IPS-20b (cell line): ENCODE measurements around the gene DAB1.

ENCODE experiments used
- H3K27ac ChIP-seq: one replicate; pipeline ENCODE4 v1.5.1; 2013; ENCODE audit warnings: low read length
- H3K27me3 ChIP-seq: 2 replicates; pipeline ENCODE4 v1.6.1; 2013; ENCODE audit warnings: mild to moderate bottlenecking, low read length, inconsistent platforms; ENCODE audit not compliant: insufficient read depth
- H3K36me3 ChIP-seq: 2 replicates; pipeline ENCODE4 v1.6.1; 2013; ENCODE audit warnings: low read depth, mild to moderate bottlenecking, inconsistent platforms, low read length, moderate library complexity; ENCODE audit not compliant: insufficient read depth
- H3K4me1 ChIP-seq: 2 replicates; pipeline ENCODE4 v1.6.1; 2013; ENCODE audit warnings: mild to moderate bottlenecking, control low read depth, inconsistent platforms, low read length, moderate library complexity; ENCODE audit not compliant: insufficient read depth
- H3K4me3 ChIP-seq: 2 replicates; pipeline ENCODE4 v1.5.1; 2013; ENCODE audit warnings: mild to moderate bottlenecking, low read length, inconsistent platforms
- H3K9ac ChIP-seq: 2 replicates; pipeline ENCODE4 v1.6.1; 2013; ENCODE audit warnings: low read depth, mild to moderate bottlenecking, inconsistent platforms, low read length, moderate library complexity
- H3K9me3 ChIP-seq: 2 replicates; pipeline ENCODE4 v1.6.1; 2013; ENCODE audit warnings: mild to moderate bottlenecking, low read depth, low read length, inconsistent platforms; ENCODE audit not compliant: insufficient read depth

Gene DAB1

GRCh38 chr1:57269630-57270225 lies 154.1 kb downstream of the DAB1 start:
- no peak overlapping the region for H3K4me3 ChIP-seq
- H3K27me3 ChIP-seq, result no peaks in the 10 kb centered on the region
- no peak overlapping the region for H3K27ac ChIP-seq
- H3K9me3 ChIP-seq, result no peaks in the 10 kb centered on the region
- peaks cover 5% of the 10 kb centered on the region for H3K4me1 ChIP-seq
- no peaks in the 10 kb centered on the region for H3K36me3 ChIP-seq
- H3K9ac ChIP-seq, result no peak overlapping the region

DNA sequence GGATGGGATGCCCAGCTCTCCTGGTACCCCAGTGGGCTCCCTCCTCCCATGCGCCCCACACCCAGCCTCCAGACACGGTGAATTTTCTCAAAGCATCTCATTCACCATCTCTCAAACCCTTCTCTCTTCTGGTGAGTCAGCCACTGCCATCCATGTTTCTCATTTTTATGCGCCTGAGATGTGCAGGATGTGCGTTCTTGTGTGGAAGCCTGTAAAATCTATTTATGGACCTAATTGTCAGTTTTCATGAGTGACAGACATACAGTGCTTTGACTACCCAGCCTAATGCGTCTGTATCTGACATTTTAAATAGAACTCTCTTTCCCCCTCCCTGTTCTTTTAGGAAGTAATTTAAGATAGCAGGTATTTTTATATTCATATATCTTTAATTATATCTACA lies 158.8 kb downstream of the DAB1 start:
- no peak overlapping the region for H3K4me3 ChIP-seq
- no peaks in the 10 kb centered on the region for H3K9me3 ChIP-seq
- no peak overlapping the region for H3K9ac ChIP-seq
- H3K36me3 ChIP-seq, result no peaks in the 10 kb centered on the region
- H3K27me3 ChIP-seq, result no peaks in the 10 kb centered on the region
- H3K4me1 ChIP-seq, result peaks cover 7% of the 10 kb centered on the region
- no peak overlapping the region for H3K27ac ChIP-seq

GRCh38 chr1:57262472-57262871 lies 161.4 kb downstream of the DAB1 start:
- Histone ChIP-seq H3K36me3 (no peaks in the 10 kb centered on the region), H3K9ac (no peak overlapping the region), H3K27ac (no peak overlapping the region), H3K4me3 (no peak overlapping the region), H3K27me3 (no peaks in the 10 kb centered on the region), H3K9me3 (no peaks in the 10 kb centered on the region), H3K4me1 (peaks cover 3% of the 10 kb centered on the region; the same call in 1 of the 2 replicates)

DNA sequence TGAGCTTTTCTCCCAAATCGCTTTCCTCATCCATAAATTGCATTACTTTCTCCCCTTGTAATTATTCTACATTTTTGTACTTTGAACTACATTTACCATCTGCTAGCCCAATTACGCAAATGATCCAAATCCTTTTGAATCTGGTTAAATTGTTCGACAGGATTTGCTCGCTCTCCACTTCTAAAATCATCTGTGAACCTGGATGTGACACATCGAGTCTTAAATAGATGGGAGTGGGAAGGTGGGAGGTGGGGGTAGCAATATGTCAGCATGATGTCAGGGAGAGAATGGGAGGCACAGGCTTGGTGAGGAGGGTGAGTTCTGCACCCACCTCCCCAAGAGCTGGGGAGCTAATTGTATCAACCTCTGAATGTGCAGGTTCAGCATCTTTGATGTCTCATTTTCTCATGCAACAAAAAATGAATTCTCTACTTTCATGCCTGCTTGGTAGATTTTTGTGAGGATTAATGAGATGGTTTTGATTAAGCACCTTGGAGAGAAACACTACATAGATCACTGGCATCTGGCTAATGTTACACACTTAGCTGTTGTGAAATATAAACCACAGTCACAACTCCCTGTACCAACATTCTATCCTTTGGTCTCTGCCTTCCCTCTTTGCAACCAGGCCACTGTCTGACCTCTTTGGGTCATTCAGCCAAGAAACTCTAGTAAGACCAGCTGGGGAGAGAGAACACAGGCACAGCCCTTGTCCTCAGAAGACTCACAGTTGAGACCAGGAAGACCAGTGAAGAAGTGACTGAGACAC lies 165.1 kb downstream of the DAB1 start:
- H3K27ac ChIP-seq, result no peak overlapping the region
- peaks cover 3% of the 10 kb centered on the region; the same call in 1 of the 2 replicates for H3K4me1 ChIP-seq
- no peak overlapping the region for H3K9ac ChIP-seq
- no peaks in the 10 kb centered on the region for H3K36me3 ChIP-seq
- no peaks in the 10 kb centered on the region for H3K27me3 ChIP-seq
- H3K9me3 ChIP-seq, result no peaks in the 10 kb centered on the region
- no peak overlapping the region for H3K4me3 ChIP-seq

- Histone ChIP-seq H3K27me3 (no peaks in the 10 kb centered on the region), H3K27ac (no peak overlapping the region), H3K36me3 (no peaks in the 10 kb centered on the region), H3K9ac (no peak overlapping the region), H3K4me1 (no peaks in the 10 kb centered on the region), H3K4me3 (no peak overlapping the region), H3K9me3 (no peaks in the 10 kb centered on the region)
These were observed 167.9 kb downstream of the DAB1 start for GRCh38 chr1:57255945-57256344.

DNA sequence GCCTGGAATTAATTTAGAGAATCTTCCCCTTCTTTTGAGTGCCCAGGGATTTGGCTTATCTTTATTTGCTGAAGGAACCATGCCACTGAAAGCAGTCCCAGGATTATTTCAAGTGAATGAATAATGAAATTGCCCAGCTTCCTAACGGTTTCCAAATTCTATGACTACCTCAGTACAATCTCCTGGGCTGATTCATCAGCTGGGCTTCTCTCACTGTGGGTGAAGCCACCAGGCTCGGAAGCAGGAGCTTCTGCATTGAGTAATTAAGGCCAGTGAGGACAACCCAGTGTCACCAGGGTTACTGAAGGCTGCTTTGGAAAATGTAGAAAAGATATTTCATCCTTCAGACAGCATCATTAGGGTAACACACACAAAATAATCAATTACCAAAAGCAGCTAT lies 169.8 kb downstream of the DAB1 start:
- H3K4me1 ChIP-seq, result no peaks in the 10 kb centered on the region
- no peak overlapping the region for H3K4me3 ChIP-seq
- H3K36me3 ChIP-seq, result no peaks in the 10 kb centered on the region
- no peaks in the 10 kb centered on the region for H3K9me3 ChIP-seq
- H3K27me3 ChIP-seq, result no peaks in the 10 kb centered on the region
- no peak overlapping the region for H3K27ac ChIP-seq
- H3K9ac ChIP-seq, result no peak overlapping the region

DNA sequence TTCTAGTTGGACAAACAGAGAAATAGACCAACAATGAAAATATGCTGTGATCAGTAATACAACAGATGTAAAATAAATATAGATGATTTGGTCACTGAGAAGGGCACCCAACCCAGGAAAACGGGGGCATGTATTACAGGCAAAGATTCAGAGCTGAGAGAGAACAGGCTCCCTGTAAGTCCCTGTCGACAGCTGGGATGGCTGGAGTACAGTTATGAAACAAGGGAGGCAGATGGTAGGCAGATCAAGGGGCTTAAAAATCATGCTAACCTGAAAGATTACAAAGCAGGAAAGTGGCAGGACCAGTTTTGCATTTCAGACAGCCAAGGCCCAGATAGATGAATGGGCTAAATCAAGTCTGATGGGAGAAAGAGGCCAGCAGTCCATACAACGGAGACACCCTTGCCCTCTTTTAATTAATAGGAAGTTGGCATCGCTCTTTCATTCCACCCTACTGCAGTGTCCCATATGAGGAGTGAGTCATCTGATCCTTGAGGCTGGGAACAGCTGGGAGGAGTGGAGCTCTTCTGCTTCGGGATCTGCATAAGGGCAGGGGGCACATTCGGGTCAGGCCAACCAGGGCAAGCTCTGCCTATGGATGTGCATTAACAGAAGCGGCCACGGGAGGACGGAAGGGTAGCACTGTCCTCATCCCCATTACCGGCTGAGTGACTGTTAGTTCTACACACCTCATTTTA lies 171.1 kb downstream of the DAB1 start:
- Histone ChIP-seq H3K27me3 (no peaks in the 10 kb centered on the region), H3K9me3 (no peaks in the 10 kb centered on the region), H3K4me1 (no peaks in the 10 kb centered on the region), H3K27ac (no peak overlapping the region), H3K36me3 (no peaks in the 10 kb centered on the region), H3K9ac (no peak overlapping the region), H3K4me3 (no peak overlapping the region)

DNA sequence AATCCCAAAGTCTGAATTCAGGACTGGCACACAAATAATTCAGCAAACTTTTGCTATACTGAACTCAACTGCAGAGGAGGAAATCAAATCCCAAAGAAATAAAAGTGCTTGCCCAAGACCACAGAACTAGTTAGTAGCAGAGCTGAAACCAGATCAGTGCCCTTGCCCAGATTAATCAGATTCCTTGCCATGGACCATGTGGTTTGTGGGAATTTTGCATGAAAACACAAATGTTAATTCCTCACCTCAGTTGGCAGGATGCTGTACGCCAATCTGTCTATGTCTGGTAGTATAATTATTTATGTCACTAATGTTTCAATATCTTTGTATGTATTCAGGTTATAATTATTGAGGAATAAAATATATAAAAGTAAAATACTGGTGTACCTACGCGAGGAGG lies 173.8 kb downstream of the DAB1 start:
- Histone ChIP-seq H3K36me3 (no peaks in the 10 kb centered on the region), H3K4me3 (no peak overlapping the region), H3K9ac (no peak overlapping the region), H3K4me1 (no peaks in the 10 kb centered on the region), H3K9me3 (peaks cover 9% of the 10 kb centered on the region; the same call in 1 of the 2 replicates), H3K27ac (no peak overlapping the region), H3K27me3 (no peaks in the 10 kb centered on the region)

DNA sequence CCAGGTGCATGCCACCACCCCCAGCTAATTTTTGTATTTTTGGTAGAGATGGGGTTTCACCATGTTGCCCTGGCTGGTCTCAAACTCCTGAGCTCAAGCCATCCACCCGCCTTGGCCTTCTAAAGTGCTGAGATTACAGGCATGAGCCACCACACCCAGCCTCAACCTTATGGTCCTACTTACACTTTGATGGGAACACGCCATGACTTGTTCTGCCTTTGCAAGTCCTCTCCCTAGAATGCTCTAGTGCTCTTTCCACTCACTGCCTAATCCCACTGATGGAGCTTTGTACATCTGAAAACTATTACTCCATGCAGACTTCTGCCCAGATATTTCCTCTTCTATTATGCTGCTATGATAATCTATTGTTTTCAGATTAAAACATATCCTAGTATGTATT lies 174.3 kb downstream of the DAB1 start:
- no peak overlapping the region for H3K27ac ChIP-seq
- peaks cover 9% of the 10 kb centered on the region; the same call in 1 of the 2 replicates for H3K9me3 ChIP-seq
- no peaks in the 10 kb centered on the region for H3K36me3 ChIP-seq
- no peak overlapping the region for H3K9ac ChIP-seq
- H3K4me1 ChIP-seq, result no peaks in the 10 kb centered on the region
- H3K4me3 ChIP-seq, result no peak overlapping the region
- H3K27me3 ChIP-seq, result no peaks in the 10 kb centered on the region

- Histone ChIP-seq H3K9ac (no peak overlapping the region), H3K4me1 (no peaks in the 10 kb centered on the region), H3K27ac (no peak overlapping the region), H3K36me3 (no peaks in the 10 kb centered on the region), H3K27me3 (no peaks in the 10 kb centered on the region), H3K4me3 (no peak overlapping the region), H3K9me3 (peaks cover 9% of the 10 kb centered on the region; the same call in 1 of the 2 replicates)
These were observed 175.0 kb downstream of the DAB1 start for GRCh38 chr1:57248830-57249229.

DNA sequence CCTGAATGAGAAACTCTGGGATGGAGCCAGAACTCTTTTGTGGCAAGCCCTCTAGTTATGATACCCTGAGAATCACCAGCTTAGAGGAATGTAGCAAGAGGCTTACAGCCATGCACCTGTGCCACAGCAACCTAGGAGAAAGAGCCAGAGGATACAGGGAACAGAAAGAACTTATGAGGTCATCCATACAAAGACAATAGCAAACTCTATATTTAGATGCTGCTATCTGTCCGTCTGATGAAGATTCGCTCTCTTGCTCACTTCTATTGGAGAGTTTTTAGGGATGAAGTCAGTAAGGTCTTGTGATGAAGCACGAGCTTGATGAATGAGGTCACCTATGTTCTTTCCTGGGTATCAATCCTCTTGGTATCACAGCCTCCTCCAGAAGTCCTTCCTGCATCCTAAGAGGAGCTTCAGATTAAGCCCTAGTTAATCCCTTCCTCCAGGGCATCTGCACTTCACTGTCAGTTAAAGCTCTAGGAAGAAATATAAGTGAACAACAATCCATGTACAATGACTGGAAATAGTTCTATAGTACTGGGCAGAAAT lies 185.6 kb downstream of the DAB1 start:
- H3K4me1 ChIP-seq, result 0 out of 2 replicates have a peak, but pooled peaks cover 3% of the 10 kb centered on the region
- no peaks in the 10 kb centered on the region for H3K36me3 ChIP-seq
- no peak overlapping the region for H3K9ac ChIP-seq
- no peak overlapping the region for H3K27ac ChIP-seq
- H3K4me3 ChIP-seq, result no peak overlapping the region
- H3K27me3 ChIP-seq, result no peaks in the 10 kb centered on the region
- no peaks in the 10 kb centered on the region for H3K9me3 ChIP-seq
